PC-3 (cell line): ENCODE data around the gene ZWILCH. TPM values are rescaled to one million over a fixed set of nuclear protein-coding genes. Genes with fewer than 3 reads are reported as not detected.

Source experiments
- ATAC-seq: fragments of 200-7000 bp; cut with Tn5 transposase; 2 replicates; pipeline ENCODE4 v1.9.1; 2020; ENCODE audit warnings: mild to moderate bottlenecking, moderate library complexity
- BruUV-seq: library from RNA; stranded (reverse); fragments of 400-500 nt; replicated peaks from 2 replicates; lab custom pipeline; 2021; lab: Mats Ljungman, UMichigan
- CTCF ChIA-PET: fragments of 300-600 bp; sonication (Branson Sonifier 250); formaldehyde crosslinking; loops from one replicate; lab custom pipeline; 2022; ENCODE audit warnings: antibody characterized with exemption; lab: Charles Lee
- POLR2A ChIA-PET: fragments of 300-600 bp; sonication (Branson Sonifier 250); formaldehyde crosslinking; loops from one replicate; lab custom pipeline; 2022; ENCODE audit warnings: antibody characterized with exemption; ENCODE audit not compliant: unreplicated experiment; lab: Charles Lee
- DNase-seq: peaks from one replicate; pipeline ENCODE4 v3.0.0-alpha.2; 2015
- H2AFZ ChIP-seq: fragments of 300-600 bp; sonication (generic); 2 replicates; pipeline ENCODE4 v1.6.0; 2016; ENCODE audit warnings: antibody characterized with exemption, low read length
- H3F3A ChIP-seq: fragments of 300-600 bp; sonication (generic); one replicate; pipeline ENCODE4 v1.6.0; 2017; ENCODE audit warnings: antibody characterized with exemption, low read length, control low read depth, mild to moderate bottlenecking; ENCODE audit not compliant: unreplicated experiment
- H3K27ac ChIP-seq: fragments of 300-600 bp; sonication (generic); 2 replicates; pipeline ENCODE4 v1.5.1; 2016; ENCODE audit warnings: mild to moderate bottlenecking, low read length
- H3K27me3 ChIP-seq: fragments of 300-600 bp; sonication (generic); 2 replicates; pipeline ENCODE4 v1.6.1; 2016; ENCODE audit warnings: low read length, mixed read lengths
- H3K36me3 ChIP-seq: fragments of 300-600 bp; sonication (generic); 2 replicates; pipeline ENCODE4 v1.6.1; 2016; ENCODE audit warnings: low read depth, mixed run types, low read length, mixed read lengths
- H3K4me1 ChIP-seq: fragments of 300-600 bp; sonication (generic); 2 replicates; pipeline ENCODE4 v1.5.1; 2016; ENCODE audit warnings: low read length; ENCODE audit not compliant: insufficient read depth
- H3K4me2 ChIP-seq: fragments of 300-600 bp; sonication (generic); 2 replicates; pipeline ENCODE4 v1.6.0; 2016; ENCODE audit warnings: low read length
- H3K4me3 ChIP-seq: fragments of 300-600 bp; sonication (generic); 2 replicates; pipeline ENCODE4 v1.5.1; 2016; ENCODE audit warnings: mild to moderate bottlenecking, low read length, mixed read lengths
- H3K79me2 ChIP-seq: fragments of 300-600 bp; sonication (generic); 2 replicates; pipeline ENCODE4 v1.6.1; 2017; ENCODE audit warnings: low read length, mixed read lengths
- H3K9ac ChIP-seq: fragments of 300-600 bp; sonication (generic); 2 replicates; pipeline ENCODE4 v1.6.0; 2016; ENCODE audit warnings: mild to moderate bottlenecking, low read length
- H3K9me2 ChIP-seq: fragments of 300-600 bp; sonication (generic); replicated peaks from 2 replicates; pipeline ENCODE4 v1.6.1; 2016; ENCODE audit warnings: mixed run types, low read length, mixed read lengths
- H3K9me3 ChIP-seq: fragments of 300-600 bp; sonication (generic); 2 replicates; pipeline ENCODE4 v1.6.1; 2016; ENCODE audit warnings: low read length, mixed read lengths
- H4K20me1 ChIP-seq: fragments of 300-600 bp; sonication (generic); 2 replicates; pipeline ENCODE4 v1.6.1; 2016; ENCODE audit warnings: low read length, mixed read lengths
- CTCF ChIP-seq: fragments of 300-600 bp; sonication (generic); conservative IDR thresholded peaks from 2 replicates; pipeline ENCODE4 v1.5.1; 2017; ENCODE audit warnings: antibody characterized with exemption, low read depth, mild to moderate bottlenecking, low read length
- EZH2 ChIP-seq: fragments of 300-600 bp; sonication (generic); IDR thresholded peaks from one replicate; pipeline ENCODE4 v1.6.1; 2017; ENCODE audit warnings: antibody characterized with exemption, mild to moderate bottlenecking, low read length; ENCODE audit not compliant: unreplicated experiment
- EZH2phosphoT487 ChIP-seq: fragments of 300-600 bp; sonication (generic); IDR thresholded peaks from 2 replicates; pipeline ENCODE4 v1.6.1; 2018; ENCODE audit warnings: mild to moderate bottlenecking, antibody characterized with exemption, low read length, borderline replicate concordance
- intact Hi-C: fragments of 100-400 bp; cut with micrococcal nuclease; formaldehyde crosslinking; loops from 2 replicates; pipeline ENCODE4 v1.9.0; 2023
- total RNA-seq: library from RNA; depleted of rRNA; stranded (reverse); fragments of >200 nt; gene quantifications from 2 replicates; pipeline ENCODE4 v1.2.3, GENCODE V29; 2014

Gene ZWILCH
- total RNA-seq, 1 experiment from 2014 or later, result 18.1 TPM

DNA sequence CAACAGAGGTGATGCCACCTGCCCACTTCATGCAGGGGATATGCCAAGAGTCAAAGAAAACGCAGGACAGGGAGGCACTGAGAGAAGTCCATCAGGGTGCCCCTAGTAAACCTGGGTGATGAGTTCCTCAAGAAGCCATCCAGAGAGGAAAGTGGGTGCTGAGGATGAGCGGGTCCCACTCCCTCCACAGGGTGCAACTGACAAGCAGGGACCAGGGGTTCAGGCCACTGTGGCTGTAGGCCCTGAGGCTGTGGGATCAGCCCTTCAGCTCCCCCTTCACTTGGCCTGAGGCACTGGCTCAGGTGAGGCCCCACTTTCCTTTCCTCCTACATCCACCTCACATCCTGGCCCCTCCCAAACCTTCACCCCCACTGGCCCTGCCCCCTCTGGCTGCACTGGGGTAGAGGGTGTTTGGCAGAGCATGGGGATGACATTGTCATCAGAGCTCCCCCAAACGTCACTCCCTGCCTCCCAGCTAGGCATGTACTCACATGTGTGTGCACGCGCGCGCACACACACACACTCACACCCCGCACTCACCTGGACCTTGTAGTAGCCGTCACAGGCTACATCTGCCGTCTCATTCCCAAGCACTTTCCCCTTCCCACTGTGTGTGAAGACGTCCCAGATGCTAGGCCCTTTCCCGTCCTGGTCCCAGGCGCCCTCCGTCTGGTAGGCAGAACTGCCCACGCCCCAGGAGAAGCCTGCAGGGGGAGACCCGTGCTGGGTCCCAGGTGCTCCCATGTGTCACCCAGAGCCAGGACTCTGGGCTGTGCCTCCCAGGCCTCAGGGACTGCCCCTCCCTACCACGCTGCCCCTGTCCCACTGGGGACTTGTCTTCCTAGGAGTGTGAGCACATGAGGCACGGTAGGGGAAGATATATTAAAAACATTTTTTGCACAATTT is 59.3 kb downstream of the ZWILCH start:
- H3K79me2 ChIP-seq, result no peaks in the 10 kb centered on the region
- no peaks in the 10 kb centered on the region for H3K9me3 ChIP-seq
- no TSS peak for BruUV-seq
- no peak overlapping the region for H3K9ac ChIP-seq
- POLR2A ChIA-PET, result no interaction called here
- H2AFZ ChIP-seq, result no peak overlapping the region
- CTCF ChIA-PET, result no interaction called here
- TF ChIP-seq EZH2phosphoT487 (no peak), CTCF (no peak), EZH2 (no peak)
- H3K27me3 ChIP-seq, result no peaks in the 10 kb centered on the region
- H3K27ac ChIP-seq, result no peak overlapping the region
- no peaks in the 10 kb centered on the region for H4K20me1 ChIP-seq
- intact Hi-C loops, result no loop called here
- no peak for ATAC-seq
- H3K9me2 ChIP-seq, result no peaks in the 10 kb centered on the region
- 0 out of 2 replicates have a peak, but pooled peaks cover 3% of the 10 kb centered on the region for H3K4me1 ChIP-seq
- DNase-seq, result no peak
- no peak overlapping the region for H3K4me2 ChIP-seq
- no peaks in the 10 kb centered on the region for H3K36me3 ChIP-seq
- H3K4me3 ChIP-seq, result no peak overlapping the region
- no peaks in the 10 kb centered on the region for H3F3A ChIP-seq

DNA sequence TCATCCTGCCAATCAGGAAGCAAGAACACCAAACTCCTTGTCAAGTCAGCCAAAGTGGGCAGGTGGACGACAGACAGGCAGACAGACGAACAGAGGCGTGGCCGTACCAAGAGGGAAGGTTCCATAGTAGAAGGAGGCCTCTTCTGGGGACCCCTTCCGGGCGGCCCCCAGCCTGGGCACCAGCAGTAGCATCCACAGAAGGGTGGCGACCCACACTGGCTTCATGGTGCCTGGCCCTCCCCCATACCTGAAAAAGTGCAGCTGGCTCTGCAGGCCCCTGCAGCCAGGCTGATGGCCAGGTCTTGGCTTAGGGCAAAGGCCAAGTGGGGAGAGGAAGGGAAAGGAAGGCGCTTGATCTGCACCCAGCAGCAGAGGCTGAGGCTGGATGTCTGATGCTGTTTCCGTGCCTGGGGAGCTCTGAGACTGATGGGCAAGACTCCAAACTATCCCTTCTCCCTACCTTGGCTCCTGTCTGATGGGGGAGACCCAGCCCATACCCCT is 60.1 kb downstream of the ZWILCH start:
- ChIA-PET POLR2A (no interaction called here), CTCF (no interaction called here)
- no peaks in the 10 kb centered on the region for H3K36me3 ChIP-seq
- DNase-seq, result no peak
- no peaks in the 10 kb centered on the region for H3K27me3 ChIP-seq
- H3K9me3 ChIP-seq, result no peaks in the 10 kb centered on the region
- H3K79me2 ChIP-seq, result no peaks in the 10 kb centered on the region
- H3K4me1 ChIP-seq, result 0 out of 2 replicates have a peak, but pooled peaks cover 3% of the 10 kb centered on the region
- H4K20me1 ChIP-seq, result no peaks in the 10 kb centered on the region
- H3K9me2 ChIP-seq, result no peaks in the 10 kb centered on the region
- TF ChIP-seq CTCF (no peak), EZH2 (no peak), EZH2phosphoT487 (no peak)
- H3K4me3 ChIP-seq, result no peak overlapping the region
- no peak overlapping the region for H3K4me2 ChIP-seq
- H3F3A ChIP-seq, result no peaks in the 10 kb centered on the region
- intact Hi-C loops, result no loop called here
- no peak overlapping the region for H3K27ac ChIP-seq
- ATAC-seq, result no peak
- no peak overlapping the region for H2AFZ ChIP-seq
- H3K9ac ChIP-seq, result no peak overlapping the region
- no TSS peak for BruUV-seq

DNA sequence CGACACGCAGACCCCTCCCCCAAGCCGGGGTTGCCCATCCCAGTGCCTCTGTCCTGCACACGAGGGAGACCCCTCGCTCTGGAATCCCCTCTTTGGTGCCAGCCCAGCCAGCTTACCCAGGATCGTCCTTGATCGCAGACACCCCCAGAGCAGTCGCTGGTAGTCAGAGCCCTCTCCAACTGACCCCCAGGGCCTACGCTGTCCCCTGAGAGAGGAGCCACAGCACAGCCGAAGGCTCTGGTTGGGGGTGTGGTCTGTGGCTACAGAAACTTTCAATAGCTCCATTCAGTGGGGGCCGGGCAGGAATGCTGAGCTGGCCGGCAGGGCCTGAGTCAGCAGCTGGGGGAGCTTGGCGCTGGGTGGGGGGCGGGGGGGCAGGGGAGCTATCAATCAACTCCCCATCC is 60.6 kb downstream of the ZWILCH start, which contains the start of gene LCTL:
Gene LCTL (minus strand): TSS at position 258 of the 404 bp plus-strand sequence. CDS start 633 bp downstream, outside the sequence.
- H3K9me3 ChIP-seq, result no peaks in the 10 kb centered on the region
- no peaks in the 10 kb centered on the region for H3F3A ChIP-seq
- H3K79me2 ChIP-seq, result no peaks in the 10 kb centered on the region
- H3K36me3 ChIP-seq, result no peaks in the 10 kb centered on the region
- no peak within 1 kb of the TSS for H3K27ac ChIP-seq
- BruUV-seq, result no TSS peak
- DNase-seq (peak; percentile 42), ATAC-seq (peak; percentile 56; the same call in 1 of the 2 replicates)
- H2AFZ ChIP-seq, result peak within 1 kb of the TSS; percentile 94; the same call in 1 of the 2 replicates
- ChIA-PET CTCF (no interaction called here), POLR2A (no interaction called here)
- intact Hi-C loops, result no loop called here
- no peaks in the 10 kb centered on the region for H4K20me1 ChIP-seq
- no peak within 1 kb of the TSS for H3K9ac ChIP-seq
- H3K4me3 ChIP-seq, result no peak within 1 kb of the TSS
- no peaks in the 10 kb centered on the region for H3K9me2 ChIP-seq
- TF ChIP-seq CTCF (no peak), EZH2phosphoT487 (no peak), EZH2 (no peak)
- H3K4me1 ChIP-seq, result 0 out of 2 replicates have a peak, but pooled peaks cover 3% of the 10 kb centered on the region
- peak within 1 kb of the TSS; percentile 69; the same call in 1 of the 2 replicates for H3K4me2 ChIP-seq
- no peaks in the 10 kb centered on the region for H3K27me3 ChIP-seq
